ENCODE data around the gene LRRTM4. TPM values are rescaled to one million over a fixed set of nuclear protein-coding genes. Genes with fewer than 3 reads are reported as not detected.

The LRRTM4 gene
- total RNA-seq, 1 experiment from 2014 or later = not detected

DNA sequence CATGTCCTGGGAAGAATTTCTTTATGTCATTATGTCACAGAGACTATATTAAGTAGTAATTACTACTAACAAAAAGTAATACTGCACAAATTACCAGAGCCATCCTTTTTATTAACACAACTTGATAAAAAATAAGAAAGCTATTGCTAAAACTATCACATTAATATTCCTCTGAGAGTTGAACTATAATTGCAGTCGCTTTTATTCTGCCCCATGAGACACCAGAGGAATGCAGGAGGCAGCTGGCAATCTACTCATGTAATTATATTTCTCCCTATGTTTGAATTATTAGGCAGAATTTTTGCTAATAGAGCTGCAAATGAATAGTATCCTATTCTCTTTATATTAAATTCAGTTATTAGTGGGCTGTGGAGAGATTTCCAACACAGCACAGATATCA is 220.7 kb downstream of the LRRTM4 start:
- H2AFZ ChIP-seq (ENCODE audit: low read length) = no peak overlapping the region
- H3K9me2 ChIP-seq (replicated peaks; ENCODE audit: insufficient read depth, low read length) = no peaks in the 10 kb centered on the region
- no peak overlapping the region for H3K9ac ChIP-seq (ENCODE audit: low read length)
- no peaks in the 10 kb centered on the region for H3K27me3 ChIP-seq (ENCODE audit: low read length)
- H3K27ac ChIP-seq (ENCODE audit: low read length) = no peak overlapping the region
- no peaks in the 10 kb centered on the region for H3K36me3 ChIP-seq (ENCODE audit: insufficient read depth, low read length)
- peak; percentile 14 for DNase-seq
- H3K9me3 ChIP-seq (ENCODE audit: low read length) = peaks cover 5% of the 10 kb centered on the region; the same call in 1 of the 2 replicates
- no peaks in the 10 kb centered on the region for H4K20me1 ChIP-seq (ENCODE audit: insufficient read depth, low read depth, low read length)
- H3K4me2 ChIP-seq (ENCODE audit: low read depth, low read length, poor library complexity, severe bottlenecking) = no peak overlapping the region
- no peaks in the 10 kb centered on the region for H3K4me1 ChIP-seq (ENCODE audit: low read length)
- H3K79me2 ChIP-seq (ENCODE audit: low read length) = no peaks in the 10 kb centered on the region
- no peak overlapping the region for H3K4me3 ChIP-seq (ENCODE audit: low read length)

DNA sequence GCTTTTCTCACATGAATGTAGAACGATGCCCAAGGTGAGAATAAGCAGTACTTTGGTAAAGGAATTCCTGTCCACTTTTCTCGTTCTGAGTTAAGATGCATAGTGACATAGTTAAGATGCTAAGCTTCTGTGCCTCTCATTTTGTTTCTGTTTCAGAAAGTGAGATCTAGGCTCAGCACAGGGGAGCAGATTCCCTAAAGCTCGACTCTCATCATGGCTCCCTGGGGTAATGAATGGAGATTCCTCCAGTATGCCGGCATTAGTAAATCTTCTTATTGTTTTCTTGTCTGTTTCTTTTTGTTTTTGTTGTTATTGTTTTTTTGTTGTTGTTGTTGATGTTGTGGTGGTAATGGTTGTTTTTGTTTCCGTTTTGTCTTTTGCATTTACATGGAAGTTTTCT is 225.4 kb downstream of the LRRTM4 start:
- Histone ChIP-seq H3K9me3 (ENCODE audit: low read length) (peaks cover 6% of the 10 kb centered on the region), H3K27me3 (ENCODE audit: low read length) (no peaks in the 10 kb centered on the region), H3K36me3 (ENCODE audit: insufficient read depth, low read length) (no peaks in the 10 kb centered on the region), H3K9ac (ENCODE audit: low read length) (no peak overlapping the region), H3K4me1 (ENCODE audit: low read length) (no peaks in the 10 kb centered on the region), H3K79me2 (ENCODE audit: low read length) (no peaks in the 10 kb centered on the region), H3K27ac (ENCODE audit: low read length) (no peak overlapping the region), H4K20me1 (ENCODE audit: insufficient read depth, low read depth, low read length) (no peaks in the 10 kb centered on the region), H3K9me2 (replicated peaks; ENCODE audit: insufficient read depth, low read length) (no peaks in the 10 kb centered on the region), H3K4me2 (ENCODE audit: low read depth, low read length, poor library complexity, severe bottlenecking) (no peak overlapping the region), H2AFZ (ENCODE audit: low read length) (no peak overlapping the region), H3K4me3 (ENCODE audit: low read length) (no peak overlapping the region)
- DNase-seq = no peak

DNA sequence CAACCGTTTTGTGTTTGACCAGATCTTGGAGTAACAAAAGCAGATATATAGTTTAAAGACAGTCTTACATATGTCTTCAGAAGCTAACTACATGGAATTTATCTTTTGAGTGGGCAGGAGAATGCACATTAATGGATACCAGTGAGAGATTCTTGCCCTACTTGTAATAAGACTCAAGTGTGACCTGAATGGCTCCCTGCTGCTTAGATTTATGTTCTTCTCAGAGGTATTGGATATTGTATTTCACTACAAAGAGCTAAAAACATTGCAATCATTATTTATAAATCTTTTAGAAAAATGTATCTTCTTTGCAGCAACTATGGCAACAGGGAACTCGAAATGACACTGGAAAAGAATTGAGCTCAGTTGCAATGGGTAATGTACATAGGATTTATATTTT is 227.7 kb downstream of the LRRTM4 start:
- Histone ChIP-seq H3K27ac (ENCODE audit: low read length) (no peak overlapping the region), H3K4me1 (ENCODE audit: low read length) (no peaks in the 10 kb centered on the region), H3K9ac (ENCODE audit: low read length) (no peak overlapping the region), H3K79me2 (ENCODE audit: low read length) (no peaks in the 10 kb centered on the region), H3K9me3 (ENCODE audit: low read length) (peaks cover 6% of the 10 kb centered on the region), H3K4me2 (ENCODE audit: low read depth, low read length, poor library complexity, severe bottlenecking) (no peak overlapping the region), H4K20me1 (ENCODE audit: insufficient read depth, low read depth, low read length) (no peaks in the 10 kb centered on the region), H3K9me2 (replicated peaks; ENCODE audit: insufficient read depth, low read length) (no peaks in the 10 kb centered on the region), H3K4me3 (ENCODE audit: low read length) (no peak overlapping the region), H3K27me3 (ENCODE audit: low read length) (no peaks in the 10 kb centered on the region), H2AFZ (ENCODE audit: low read length) (no peak overlapping the region), H3K36me3 (ENCODE audit: insufficient read depth, low read length) (no peaks in the 10 kb centered on the region)
- no peak for DNase-seq

DNA sequence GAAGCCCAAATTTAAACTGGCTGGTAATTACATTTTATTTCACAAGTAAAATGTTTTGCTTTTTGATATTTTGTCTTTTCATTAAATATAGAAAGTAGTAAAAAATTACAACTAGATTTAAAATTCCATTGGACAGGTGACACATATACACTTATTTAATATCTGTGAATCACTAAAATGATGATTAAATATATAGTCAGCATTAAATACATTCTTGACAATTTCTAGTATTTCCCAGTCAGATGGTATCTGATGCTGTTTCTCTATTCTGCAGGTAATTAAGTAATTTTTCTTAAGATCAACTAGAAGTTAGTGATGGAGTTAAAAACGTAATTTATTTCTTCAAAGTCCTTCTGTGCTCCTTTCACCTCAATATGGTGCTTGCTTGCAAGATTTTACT is 237.8 kb downstream of the LRRTM4 start:
- Histone ChIP-seq H3K36me3 (ENCODE audit: insufficient read depth, low read length) (no peaks in the 10 kb centered on the region), H3K9me2 (replicated peaks; ENCODE audit: insufficient read depth, low read length) (0 out of 2 replicates have a peak, but pooled peaks cover 4% of the 10 kb centered on the region), H3K9me3 (ENCODE audit: low read length) (peaks cover 19% of the 10 kb centered on the region; the same call in 1 of the 2 replicates), H3K27me3 (ENCODE audit: low read length) (no peaks in the 10 kb centered on the region), H3K4me1 (ENCODE audit: low read length) (no peaks in the 10 kb centered on the region), H2AFZ (ENCODE audit: low read length) (no peak overlapping the region), H3K4me2 (ENCODE audit: low read depth, low read length, poor library complexity, severe bottlenecking) (no peak overlapping the region), H3K4me3 (ENCODE audit: low read length) (no peak overlapping the region), H3K79me2 (ENCODE audit: low read length) (no peaks in the 10 kb centered on the region), H3K9ac (ENCODE audit: low read length) (no peak overlapping the region), H3K27ac (ENCODE audit: low read length) (no peak overlapping the region), H4K20me1 (ENCODE audit: insufficient read depth, low read depth, low read length) (no peaks in the 10 kb centered on the region)
- no peak for DNase-seq

DNA sequence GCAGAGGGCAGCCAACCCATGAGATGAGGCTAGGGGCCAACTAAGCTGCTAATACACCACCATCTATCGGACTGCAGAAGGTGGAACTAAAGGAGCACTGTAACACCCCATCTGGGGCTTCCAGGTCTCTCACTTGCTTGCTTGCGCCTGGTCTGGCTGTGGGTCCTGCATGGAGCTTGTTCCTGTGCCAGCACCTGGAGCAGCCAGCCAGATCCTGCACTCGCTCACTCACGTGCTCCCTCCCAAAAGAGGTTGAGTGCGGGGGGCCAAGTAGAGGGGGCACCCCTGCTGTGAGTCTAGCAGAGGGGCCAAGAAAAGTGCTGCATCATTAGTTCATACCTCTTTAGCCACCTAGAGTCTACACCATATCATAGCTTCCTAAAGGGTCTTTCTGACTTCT is 250.9 kb downstream of the LRRTM4 start:
- Histone ChIP-seq H3K27ac (ENCODE audit: low read length) (no peak overlapping the region), H3K4me2 (ENCODE audit: low read depth, low read length, poor library complexity, severe bottlenecking) (no peak overlapping the region), H3K4me1 (ENCODE audit: low read length) (no peaks in the 10 kb centered on the region)

DNA sequence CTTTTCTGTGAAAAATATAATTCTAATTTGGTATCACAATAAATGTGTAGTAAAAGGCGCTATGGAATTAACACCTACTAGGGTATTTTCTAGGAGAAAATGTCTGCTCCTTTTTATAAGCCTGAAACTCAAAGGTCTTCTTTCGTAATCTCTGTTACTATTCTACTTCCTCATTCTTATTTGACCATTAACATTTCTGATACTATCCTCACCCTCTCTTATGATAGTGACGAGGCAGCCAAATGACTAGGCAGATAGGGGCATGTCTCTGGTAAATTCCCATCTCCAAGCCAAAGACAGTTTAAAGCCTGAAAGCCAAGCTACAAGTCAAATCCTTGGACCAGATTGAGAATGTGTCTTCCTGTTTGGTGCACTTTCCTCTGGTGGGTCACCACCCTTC is 251.7 kb downstream of the LRRTM4 start:
- no peak overlapping the region for H3K9ac ChIP-seq (ENCODE audit: low read length)
- no peak overlapping the region for H3K4me3 ChIP-seq (ENCODE audit: low read length)
- H4K20me1 ChIP-seq (ENCODE audit: insufficient read depth, low read depth, low read length) = no peaks in the 10 kb centered on the region
- H3K9me3 ChIP-seq (ENCODE audit: low read length) = peaks cover 10% of the 10 kb centered on the region
- H3K27ac ChIP-seq (ENCODE audit: low read length) = no peak overlapping the region
- H3K79me2 ChIP-seq (ENCODE audit: low read length) = no peaks in the 10 kb centered on the region
- H3K4me1 ChIP-seq (ENCODE audit: low read length) = peaks cover 4% of the 10 kb centered on the region; the same call in 1 of the 2 replicates
- no peaks in the 10 kb centered on the region for H3K27me3 ChIP-seq (ENCODE audit: low read length)
- no peaks in the 10 kb centered on the region for H3K9me2 ChIP-seq (replicated peaks; ENCODE audit: insufficient read depth, low read length)
- H3K4me2 ChIP-seq (ENCODE audit: low read depth, low read length, poor library complexity, severe bottlenecking) = no peak overlapping the region
- no peaks in the 10 kb centered on the region for H3K36me3 ChIP-seq (ENCODE audit: insufficient read depth, low read length)
- DNase-seq = no peak
- no peak overlapping the region for H2AFZ ChIP-seq (ENCODE audit: low read length)

More for the DNA sequence above, 250.9 kb downstream of the LRRTM4 start:
- H4K20me1 ChIP-seq (ENCODE audit: insufficient read depth, low read depth, low read length) = no peaks in the 10 kb centered on the region
- no peaks in the 10 kb centered on the region for H3K9me2 ChIP-seq (replicated peaks; ENCODE audit: insufficient read depth, low read length)
- no peak for DNase-seq
- no peaks in the 10 kb centered on the region for H3K27me3 ChIP-seq (ENCODE audit: low read length)
- H3K36me3 ChIP-seq (ENCODE audit: insufficient read depth, low read length) = no peaks in the 10 kb centered on the region
- H2AFZ ChIP-seq (ENCODE audit: low read length) = no peak overlapping the region
- peaks cover 7% of the 10 kb centered on the region for H3K9me3 ChIP-seq (ENCODE audit: low read length)
- no peaks in the 10 kb centered on the region for H3K79me2 ChIP-seq (ENCODE audit: low read length)
- H3K4me3 ChIP-seq (ENCODE audit: low read length) = no peak overlapping the region
- H3K9ac ChIP-seq (ENCODE audit: low read length) = no peak overlapping the region

DNA sequence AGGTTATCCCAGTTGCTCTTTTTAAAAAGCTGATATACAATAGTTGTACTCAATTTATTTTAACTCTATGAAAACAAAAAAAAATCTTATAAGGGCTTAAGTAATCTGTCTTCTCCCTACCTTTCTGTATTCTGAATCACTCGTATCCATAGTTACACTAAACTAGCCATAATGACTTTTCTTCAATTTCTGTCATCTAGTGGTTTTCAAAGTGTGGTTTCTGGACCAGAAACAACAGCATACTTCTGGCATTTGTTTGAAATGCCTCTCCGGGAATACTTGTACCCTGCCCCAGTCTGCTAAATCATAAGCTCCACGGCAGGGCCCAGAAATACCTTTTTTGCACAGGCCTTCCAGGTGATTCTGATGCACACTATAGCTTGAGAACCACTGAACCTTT is 253.6 kb downstream of the LRRTM4 start:
- no peak overlapping the region for H3K9ac ChIP-seq (ENCODE audit: low read length)
- no peak overlapping the region for H3K27ac ChIP-seq (ENCODE audit: low read length)
- peaks cover 11% of the 10 kb centered on the region for H3K9me3 ChIP-seq (ENCODE audit: low read length)
- no peak overlapping the region for H3K4me2 ChIP-seq (ENCODE audit: low read depth, low read length, poor library complexity, severe bottlenecking)
- no peak for DNase-seq
- H3K79me2 ChIP-seq (ENCODE audit: low read length) = no peaks in the 10 kb centered on the region
- H2AFZ ChIP-seq (ENCODE audit: low read length) = no peak overlapping the region
- no peaks in the 10 kb centered on the region for H3K36me3 ChIP-seq (ENCODE audit: insufficient read depth, low read length)
- H3K4me1 ChIP-seq (ENCODE audit: low read length) = peaks cover 4% of the 10 kb centered on the region; the same call in 1 of the 2 replicates
- no peaks in the 10 kb centered on the region for H3K27me3 ChIP-seq (ENCODE audit: low read length)
- H3K4me3 ChIP-seq (ENCODE audit: low read length) = no peak overlapping the region
- H4K20me1 ChIP-seq (ENCODE audit: insufficient read depth, low read depth, low read length) = no peaks in the 10 kb centered on the region
- H3K9me2 ChIP-seq (replicated peaks; ENCODE audit: insufficient read depth, low read length) = no peaks in the 10 kb centered on the region

DNA sequence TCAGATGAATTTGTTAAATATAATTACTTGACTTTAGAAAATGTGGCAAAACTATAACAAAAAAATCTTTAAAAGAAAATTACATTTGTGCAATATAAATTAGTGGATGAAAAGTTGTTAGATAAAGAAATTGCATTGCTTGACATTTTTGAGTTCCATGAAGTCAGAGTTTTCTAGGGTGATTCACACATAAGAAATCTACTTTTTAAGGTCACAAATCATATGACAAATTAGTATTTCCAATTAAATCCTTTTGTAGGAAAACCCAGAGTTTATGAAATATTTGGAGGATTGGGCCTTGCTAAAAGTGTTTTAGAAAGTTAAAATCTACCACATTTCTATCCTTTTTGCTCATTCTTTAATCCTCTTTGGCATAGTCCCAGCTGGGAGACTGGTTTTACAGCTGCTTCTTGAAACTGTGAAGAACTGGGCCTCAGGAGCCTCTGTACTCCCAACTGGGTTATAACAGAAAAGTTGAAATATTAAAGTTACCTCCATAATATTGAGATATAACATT is 289.2 kb downstream of the LRRTM4 start:
- Histone ChIP-seq H3K9me3 (ENCODE audit: low read length) (peaks cover 5% of the 10 kb centered on the region; the same call in 1 of the 2 replicates), H3K9me2 (replicated peaks; ENCODE audit: insufficient read depth, low read length) (no peaks in the 10 kb centered on the region), H4K20me1 (ENCODE audit: insufficient read depth, low read depth, low read length) (no peaks in the 10 kb centered on the region), H2AFZ (ENCODE audit: low read length) (no peak overlapping the region), H3K4me2 (ENCODE audit: low read depth, low read length, poor library complexity, severe bottlenecking) (no peak overlapping the region), H3K4me1 (ENCODE audit: low read length) (no peaks in the 10 kb centered on the region), H3K9ac (ENCODE audit: low read length) (no peak overlapping the region), H3K4me3 (ENCODE audit: low read length) (no peak overlapping the region), H3K79me2 (ENCODE audit: low read length) (no peaks in the 10 kb centered on the region), H3K27ac (ENCODE audit: low read length) (no peak overlapping the region), H3K36me3 (ENCODE audit: insufficient read depth, low read length) (no peaks in the 10 kb centered on the region), H3K27me3 (ENCODE audit: low read length) (no peaks in the 10 kb centered on the region)
- no peak for DNase-seq
